Testis (tissue), 3 donors: Measurements from ENCODE around the gene RASL10A. TPM values are rescaled to one million over a fixed set of nuclear protein-coding genes. Genes with fewer than 3 reads are reported as not detected.

ENCODE experiments used
- DNase-seq: peaks from one replicate; pipeline ENCODE4 v3.0.0-alpha.2; 2019
- H3K27ac ChIP-seq, 2 donors: fragments of 200-600 bp; sonication (generic); one replicate each; pipeline ENCODE4 v1.5.1; 2019
- H3K27me3 ChIP-seq: fragments of 200-600 bp; sonication (generic); one replicate; pipeline ENCODE4 v1.5.1; 2019
- H3K36me3 ChIP-seq: fragments of 200-600 bp; sonication (generic); one replicate; pipeline ENCODE4 v1.5.1; 2017; ENCODE audit warnings: low read depth; ENCODE audit errors: missing control alignments
- H3K4me1 ChIP-seq: fragments of 200-600 bp; sonication (generic); one replicate; pipeline ENCODE4 v1.5.1; 2019
- H3K4me3 ChIP-seq, 2 donors: fragments of 200-600 bp; sonication (generic); one replicate each; pipeline ENCODE4 v1.5.1; 2017 to 2019
- H3K9me3 ChIP-seq: fragments of 200-600 bp; sonication (generic); one replicate; pipeline ENCODE4 v1.5.1; 2017
- POLR2A ChIP-seq: fragments of 450-650 bp; IDR thresholded peaks from one replicate; pipeline ENCODE4 v1.6.1; 2017; ENCODE audit warnings: antibody characterized with exemption, mild to moderate bottlenecking, moderate library complexity
- WGBS, 2 donors: methylation state at CpG; one replicate each; pipeline ENCODE4 v1.1.5; 2018; 5-methylcytosine and 5-hydroxymethylcytosine counted together
- intact Hi-C: fragments of 100-400 bp; cut with DNase I; formaldehyde crosslinking; loops from one replicate; pipeline ENCODE4 v1.15.1; 2023; ENCODE audit warnings: low total_unique reads
- polyA plus RNA-seq: library from polyadenylated mRNA; stranded (reverse); fragments of 350-450 nt; fragmentation: Illumina TruSeq; extraction: RNeasy Lipid Tissue Mini Kit (QIAGEN cat#74804); gene quantifications from one replicate; pipeline ENCODE4 v1.2.3, GENCODE V29; 2014; ENCODE audit warnings: low read depth, low replicate concordance; ENCODE audit not compliant: insufficient read depth
- total RNA-seq, 2 donors: library from RNA; depleted of rRNA; stranded (reverse); fragments of >200 nt; gene quantifications; one replicate each; pipeline ENCODE4 v1.2.3, GENCODE V29; 2016
- TF ChIP-seq, protein P1 (sequence below), 3 experiments: fragments of 450-650 bp in 2 of 3; fragments of 200-600 bp in 1 of 3; sonication (generic) in 1 of 3; IDR thresholded peaks; one replicate each; pipeline ENCODE4 v1.5.1; 2016 to 2019; ENCODE audit warnings: antibody characterized with exemption in 3 of 3, mild to moderate bottlenecking in 2 of 3, moderate library complexity in 1 of 3

Gene RASL10A
- total and polyA plus RNA-seq, 3 donors from 2014 or later: 2.2 to 10.4 (median 7.1) TPM

GRCh38 chr22:29302681-29303465 lies 12.6 kb downstream of the RASL10A start:
- H3K27ac ChIP-seq: no peak overlapping the region
- WGBS, 2 donors: 43 to 54% methylated on average over 9 to 13 of the region's 13 CpGs
- no peaks in the 10 kb centered on the region for H3K36me3 ChIP-seq
- DNase-seq: peak; percentile 49
- no peak overlapping the region for H3K4me3 ChIP-seq
- H3K9me3 ChIP-seq: no peaks in the 10 kb centered on the region
- intact Hi-C loops: no loop called here
- H3K27me3 ChIP-seq: no peaks in the 10 kb centered on the region
- TF ChIP-seq POLR2A: no peak
- TF ChIP-seq, protein P1, sequence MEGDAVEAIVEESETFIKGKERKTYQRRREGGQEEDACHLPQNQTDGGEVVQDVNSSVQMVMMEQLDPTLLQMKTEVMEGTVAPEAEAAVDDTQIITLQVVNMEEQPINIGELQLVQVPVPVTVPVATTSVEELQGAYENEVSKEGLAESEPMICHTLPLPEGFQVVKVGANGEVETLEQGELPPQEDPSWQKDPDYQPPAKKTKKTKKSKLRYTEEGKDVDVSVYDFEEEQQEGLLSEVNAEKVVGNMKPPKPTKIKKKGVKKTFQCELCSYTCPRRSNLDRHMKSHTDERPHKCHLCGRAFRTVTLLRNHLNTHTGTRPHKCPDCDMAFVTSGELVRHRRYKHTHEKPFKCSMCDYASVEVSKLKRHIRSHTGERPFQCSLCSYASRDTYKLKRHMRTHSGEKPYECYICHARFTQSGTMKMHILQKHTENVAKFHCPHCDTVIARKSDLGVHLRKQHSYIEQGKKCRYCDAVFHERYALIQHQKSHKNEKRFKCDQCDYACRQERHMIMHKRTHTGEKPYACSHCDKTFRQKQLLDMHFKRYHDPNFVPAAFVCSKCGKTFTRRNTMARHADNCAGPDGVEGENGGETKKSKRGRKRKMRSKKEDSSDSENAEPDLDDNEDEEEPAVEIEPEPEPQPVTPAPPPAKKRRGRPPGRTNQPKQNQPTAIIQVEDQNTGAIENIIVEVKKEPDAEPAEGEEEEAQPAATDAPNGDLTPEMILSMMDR (IDR thresholded peaks at IDR 0.05): no peak
- peaks cover 16% of the 10 kb centered on the region for H3K4me1 ChIP-seq

DNA sequence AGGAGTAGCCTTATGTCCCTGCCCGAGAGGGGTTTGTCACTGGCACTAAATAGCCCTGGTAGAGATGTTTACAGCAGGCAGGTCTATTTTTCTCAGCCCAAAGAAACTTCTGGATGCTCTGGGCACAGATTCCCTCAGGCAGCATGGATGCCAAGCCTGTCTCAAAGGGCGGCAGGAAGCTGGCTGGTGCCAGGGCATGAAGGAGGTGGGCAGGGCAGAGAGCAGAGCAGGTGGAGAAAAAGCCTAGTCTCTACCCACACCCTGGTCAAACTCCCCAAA lies 13.2 kb downstream of the RASL10A start:
- Histone ChIP-seq H3K27me3 (no peaks in the 10 kb centered on the region), H3K36me3 (no peaks in the 10 kb centered on the region), H3K9me3 (no peaks in the 10 kb centered on the region), H3K27ac (no peak overlapping the region), H3K4me3 (no peak overlapping the region), H3K4me1 (peaks cover 10% of the 10 kb centered on the region)
- 80 to 82% methylated on average over 2 of the region's 2 CpGs for WGBS, 2 donors
- intact Hi-C loops: no loop called here
- no peak for TF ChIP-seq POLR2A
- TF ChIP-seq, protein P1 (IDR thresholded peaks at IDR 0.05): no peak
- no peak for DNase-seq

DNA sequence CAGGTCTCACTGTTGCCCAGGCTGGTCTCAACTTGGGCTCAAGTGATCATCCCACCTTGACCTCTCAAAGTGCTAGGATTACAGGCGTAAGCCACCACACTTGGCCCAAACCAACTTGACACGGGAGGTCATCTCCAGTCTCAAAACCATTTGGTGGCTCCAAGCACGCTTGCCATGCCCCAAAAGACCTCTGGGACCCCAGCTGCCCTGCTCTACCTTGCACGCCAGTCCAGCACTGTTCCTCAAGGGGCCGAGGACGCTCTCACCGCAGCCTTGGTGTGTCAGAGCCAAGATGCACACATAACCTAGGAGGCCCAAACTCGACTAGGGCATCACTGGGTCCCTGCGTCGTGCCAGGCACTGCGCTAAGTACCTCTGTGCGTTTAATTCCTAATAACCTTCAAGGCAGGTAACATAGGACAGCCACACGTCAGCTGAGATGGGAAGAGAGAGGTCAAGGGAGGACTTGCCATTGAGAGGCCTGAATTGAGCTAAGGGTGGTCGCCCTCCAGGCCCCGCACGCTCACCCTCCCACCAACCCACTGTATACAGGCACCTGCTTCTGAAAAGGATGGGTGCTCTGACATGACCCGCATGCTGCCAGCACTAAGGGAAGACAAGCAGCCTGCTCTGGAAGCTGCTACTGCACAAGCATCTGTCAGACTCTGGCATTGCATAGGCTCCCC lies 13.6 kb downstream of the RASL10A start:
- DNase-seq: no peak
- H3K4me3 ChIP-seq: no peak overlapping the region
- no peaks in the 10 kb centered on the region for H3K9me3 ChIP-seq
- 84 to 90% methylated on average over 10 to 17 of the region's 17 CpGs for WGBS, 2 donors
- no peaks in the 10 kb centered on the region for H3K27me3 ChIP-seq
- TF ChIP-seq, protein P1 (IDR thresholded peaks at IDR 0.05): no peak
- TF ChIP-seq POLR2A: no peak
- H3K4me1 ChIP-seq: peaks cover 10% of the 10 kb centered on the region
- intact Hi-C loops: no loop called here
- no peak overlapping the region for H3K27ac ChIP-seq
- H3K36me3 ChIP-seq: no peaks in the 10 kb centered on the region

DNA sequence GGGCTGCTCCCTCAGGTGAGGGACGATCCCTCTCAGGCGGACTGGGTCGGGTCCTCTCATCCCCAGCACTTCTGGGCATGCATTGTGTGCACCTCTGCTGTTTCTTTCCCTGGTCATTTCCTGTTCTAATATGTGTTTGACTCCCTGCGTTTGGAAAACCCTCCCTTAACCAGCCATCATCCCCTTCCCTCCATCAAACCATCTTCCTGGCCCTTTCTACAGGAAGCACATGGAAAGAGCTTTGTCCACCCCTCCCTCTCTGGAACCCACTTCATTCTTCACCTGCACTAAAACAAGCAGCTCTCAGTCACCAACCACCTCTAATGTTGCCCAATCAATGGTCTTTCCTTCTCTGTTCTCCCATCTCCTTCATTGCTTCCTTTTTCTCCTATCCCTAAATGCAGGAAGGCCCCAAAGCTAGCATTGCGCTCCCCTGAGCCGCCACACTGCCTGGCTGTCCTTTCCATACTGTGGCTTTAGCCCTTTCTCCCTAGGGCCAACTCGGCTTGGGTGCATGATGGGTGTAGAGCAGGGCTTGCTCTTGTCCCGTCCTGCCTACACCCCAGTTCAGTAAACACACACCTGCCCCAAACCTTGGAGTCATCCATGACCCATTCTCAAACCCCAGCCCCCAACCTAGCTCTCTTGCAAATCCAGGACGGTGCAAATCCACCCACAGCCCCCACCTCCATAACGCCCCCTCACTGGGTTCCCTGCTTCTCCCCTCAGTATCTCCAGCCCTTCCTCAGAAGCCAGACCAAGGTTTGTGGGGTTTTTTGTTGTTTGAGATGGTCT lies 14.5 kb downstream of the RASL10A start:
- H3K9me3 ChIP-seq: no peaks in the 10 kb centered on the region
- H3K4me3 ChIP-seq: no peak overlapping the region
- H3K4me1 ChIP-seq: peaks cover 7% of the 10 kb centered on the region
- no peak for DNase-seq
- intact Hi-C loops: no loop called here
- H3K27ac ChIP-seq: no peak overlapping the region
- no peaks in the 10 kb centered on the region for H3K36me3 ChIP-seq
- no peaks in the 10 kb centered on the region for H3K27me3 ChIP-seq
- WGBS, 2 donors: 76 to 78% methylated on average over 10 of the region's 10 CpGs
- TF ChIP-seq, protein P1 (IDR thresholded peaks at IDR 0.05): no peak
- TF ChIP-seq POLR2A: no peak
